PC-9 (cell line): Measurements from ENCODE around the gene ST6GALNAC2. TPM values are rescaled to one million over a fixed set of nuclear protein-coding genes. Genes with fewer than 3 reads are reported as not detected.

ENCODE experiments used
- BruUV-seq: library from RNA; stranded (reverse); fragments of 400-500 nt; replicated peaks from 2 replicates; lab custom pipeline; 2021; lab: Mats Ljungman, UMichigan
- CTCF ChIA-PET: fragments of 300-600 bp; sonication (Branson Sonifier 250); formaldehyde crosslinking; loops from one replicate; lab custom pipeline; 2022; ENCODE audit warnings: antibody characterized with exemption; lab: Charles Lee
- POLR2A ChIA-PET: fragments of 300-600 bp; sonication (Branson Sonifier 250); formaldehyde crosslinking; loops from one replicate; lab custom pipeline; 2022; ENCODE audit warnings: antibody characterized with exemption; ENCODE audit not compliant: unreplicated experiment; lab: Charles Lee
- DNase-seq, 2 experiments: peaks; one replicate each; pipeline versions ENCODE4 v3.0.0 to v3.0.0-alpha.2; 2015 to 2022; ENCODE audit warnings: mixed read lengths in 1 of 2
- H2AFZ ChIP-seq: fragments of 200-600 bp; sonication (generic); 2 replicates; pipeline ENCODE4 v1.8.1; 2017; ENCODE audit warnings: antibody characterized with exemption
- H3F3A ChIP-seq: fragments of 200-600 bp; sonication (generic); 2 replicates; pipeline ENCODE4 v1.8.1; 2017; ENCODE audit warnings: antibody characterized with exemption, mild to moderate bottlenecking, low read depth; ENCODE audit not compliant: insufficient read depth
- H3K27ac ChIP-seq: fragments of 200-600 bp; sonication (generic); 2 replicates; pipeline ENCODE4 v1.6.1; 2016; ENCODE audit warnings: mixed run types
- H3K27me3 ChIP-seq: fragments of 200-600 bp; sonication (generic); 2 replicates; pipeline ENCODE4 v1.6.1; 2016; ENCODE audit warnings: low read depth, mixed run types; ENCODE audit not compliant: insufficient read depth
- H3K36me3 ChIP-seq: fragments of 200-600 bp; sonication (generic); 2 replicates; pipeline ENCODE4 v1.6.1; 2016; ENCODE audit warnings: low read depth, mixed run types
- H3K4me1 ChIP-seq: fragments of 200-600 bp; sonication (generic); replicated peaks from 2 replicates; pipeline ENCODE4 v1.6.1; 2016; ENCODE audit warnings: mixed run types; ENCODE audit not compliant: insufficient read depth
- H3K4me2 ChIP-seq: fragments of 200-600 bp; sonication (generic); 2 replicates; pipeline ENCODE4 v1.6.1; 2017; ENCODE audit warnings: mixed run types
- H3K4me3 ChIP-seq: fragments of 200-600 bp; sonication (generic); 2 replicates; pipeline ENCODE4 v1.6.1; 2016; ENCODE audit warnings: mixed run types
- H3K79me2 ChIP-seq: fragments of 200-600 bp; sonication (generic); 2 replicates; pipeline ENCODE4 v1.6.1; 2017; ENCODE audit warnings: low read depth, mixed run types
- H3K9me2 ChIP-seq: fragments of 200-600 bp; sonication (generic); 2 replicates; pipeline ENCODE4 v1.8.1; 2017; ENCODE audit warnings: mild to moderate bottlenecking; ENCODE audit not compliant: insufficient read depth
- H3K9me3 ChIP-seq: fragments of 200-600 bp; sonication (generic); 2 replicates; pipeline ENCODE4 v1.8.1; 2016; ENCODE audit warnings: low read depth; ENCODE audit not compliant: insufficient read depth
- H4K20me1 ChIP-seq: fragments of 200-600 bp; sonication (generic); 2 replicates; pipeline ENCODE4 v1.8.1; 2017; ENCODE audit not compliant: insufficient read depth
- CTCF ChIP-seq: fragments of 200-600 bp; sonication (generic); conservative IDR thresholded peaks from 2 replicates; pipeline ENCODE4 v1.6.1; 2017; ENCODE audit warnings: mixed run types, antibody characterized with exemption, mild to moderate bottlenecking, moderate library complexity
- EZH2 ChIP-seq: fragments of 200-600 bp; sonication (generic); IDR thresholded peaks from 2 replicates; pipeline ENCODE4 v1.8.0; 2017; ENCODE audit warnings: antibody characterized with exemption, low read depth
- intact Hi-C: fragments of 100-400 bp; cut with micrococcal nuclease; formaldehyde crosslinking; loops from one replicate; pipeline ENCODE4 v1.10.0; 2022; ENCODE audit not compliant: unreplicated experiment
- total RNA-seq: library from RNA; stranded (reverse); gene quantifications from 2 replicates; pipeline ENCODE4 v1.2.3, GENCODE V29; 2021

Gene ST6GALNAC2
- total RNA-seq, 1 experiment from 2014 or later: 15.5 TPM

GRCh38 chr17:76579281-76579680, 6.4 kb downstream of the ST6GALNAC2 start:
- CTCF ChIA-PET: no interaction called here
- Histone ChIP-seq H3K79me2 (no peaks in the 10 kb centered on the region), H3F3A (peaks cover 2% of the 10 kb centered on the region; the same call in 1 of the 2 replicates), H3K4me1 (no peaks in the 10 kb centered on the region), H3K9me2 (no peaks in the 10 kb centered on the region), H3K27ac (no peak overlapping the region), H4K20me1 (no peaks in the 10 kb centered on the region), H3K4me2 (no peak overlapping the region), H2AFZ (no peak overlapping the region), H3K36me3 (no peaks in the 10 kb centered on the region), H3K27me3 (no peaks in the 10 kb centered on the region), H3K4me3 (no peak overlapping the region), H3K9me3 (no peaks in the 10 kb centered on the region)
- intact Hi-C loops: no loop called here
- DNase-seq: no peak
- TF ChIP-seq EZH2 (no peak), CTCF (no peak)
- POLR2A ChIA-PET: no interaction called here
- BruUV-seq: no TSS peak

- Histone ChIP-seq H3K4me3 (no peak overlapping the region), H3K27me3 (no peaks in the 10 kb centered on the region), H3F3A (no peaks in the 10 kb centered on the region), H3K4me1 (no peaks in the 10 kb centered on the region), H3K27ac (no peak overlapping the region), H3K4me2 (no peak overlapping the region), H4K20me1 (no peaks in the 10 kb centered on the region), H3K9me2 (no peaks in the 10 kb centered on the region), H2AFZ (no peak overlapping the region), H3K9me3 (no peaks in the 10 kb centered on the region), H3K36me3 (no peaks in the 10 kb centered on the region), H3K79me2 (no peaks in the 10 kb centered on the region)
- no peak for DNase-seq
- CTCF ChIA-PET: no interaction called here
- intact Hi-C loops: no loop called here
- no peak for TF ChIP-seq CTCF
- no peak for TF ChIP-seq EZH2
- POLR2A ChIA-PET: interaction anchor here (0.6 kb wide), 1 partner anchor 16 kb away, joined by 3 read pairs; no protein-coding TSS in a partner anchor
- no TSS peak for BruUV-seq
Measured at GRCh38 chr17:76578376-76578775, 7.3 kb downstream of the ST6GALNAC2 start.

- Histone ChIP-seq H3K27ac (no peak overlapping the region), H2AFZ (no peak overlapping the region), H3K4me3 (no peak overlapping the region), H3K36me3 (no peaks in the 10 kb centered on the region), H3F3A (no peaks in the 10 kb centered on the region), H3K9me2 (no peaks in the 10 kb centered on the region), H3K4me1 (no peaks in the 10 kb centered on the region), H3K79me2 (no peaks in the 10 kb centered on the region), H4K20me1 (no peaks in the 10 kb centered on the region), H3K27me3 (no peaks in the 10 kb centered on the region), H3K9me3 (no peaks in the 10 kb centered on the region), H3K4me2 (no peak overlapping the region)
- DNase-seq: no peak
- ChIA-PET POLR2A (no interaction called here), CTCF (no interaction called here)
- no TSS peak for BruUV-seq
- intact Hi-C loops: no loop called here
- no peak for TF ChIP-seq EZH2
- no peak for TF ChIP-seq CTCF
Measured at GRCh38 chr17:76577876-76578275, 7.8 kb downstream of the ST6GALNAC2 start.
